GM21529 (cell line): ENCODE results near the gene PDXDC1.
"Not testable (repeated sequence)": the region's sequence is repeated elsewhere in the genome, so short reads cannot be mapped to it uniquely, and the experiment has no call there.

Experiments used
- ATAC-seq: cut with Tn5 transposase; IDR thresholded peaks from one replicate; pipeline ENCODE4 v1.9.1; 2021; ENCODE audit not compliant: unreplicated experiment

Gene PDXDC1

DNA sequence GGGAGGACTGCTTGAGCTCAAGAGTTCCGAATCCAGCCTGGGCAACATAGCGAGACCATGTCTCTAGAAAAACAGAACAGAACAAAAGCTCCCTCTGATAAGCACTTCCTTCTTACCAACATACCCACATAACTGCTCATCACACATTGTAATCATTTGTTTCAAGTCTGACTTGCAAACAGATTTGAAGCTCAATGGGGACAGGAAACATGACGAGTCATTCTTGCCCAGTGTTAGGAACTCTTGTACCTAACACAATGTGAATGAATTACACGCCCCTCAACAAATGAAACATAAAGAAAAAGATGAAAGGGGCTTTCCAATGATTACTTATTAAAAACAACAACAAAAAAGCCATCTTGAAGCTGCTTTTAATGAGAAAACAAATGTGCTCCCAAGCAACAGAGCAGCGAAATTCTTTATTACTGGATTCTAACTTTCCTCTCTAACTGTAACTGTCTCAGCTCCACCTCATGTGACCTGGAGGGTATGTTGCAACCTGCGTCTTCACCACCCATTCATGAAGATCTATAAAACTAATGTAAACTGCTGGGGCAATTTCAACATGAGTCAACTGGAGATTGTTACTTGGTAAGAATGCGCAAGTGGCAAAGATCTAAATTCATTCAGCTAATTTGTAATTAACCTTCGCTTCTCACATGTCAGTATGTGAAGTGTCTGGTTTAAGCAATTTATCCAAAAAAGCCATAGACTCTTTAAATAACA, 87.4 kb downstream of the PDXDC1 start:
- not testable (repeated sequence) for ATAC-seq

GRCh38 chr16:15065961-15066360, 91.1 kb downstream of the PDXDC1 start:
- not testable (repeated sequence) for ATAC-seq

DNA sequence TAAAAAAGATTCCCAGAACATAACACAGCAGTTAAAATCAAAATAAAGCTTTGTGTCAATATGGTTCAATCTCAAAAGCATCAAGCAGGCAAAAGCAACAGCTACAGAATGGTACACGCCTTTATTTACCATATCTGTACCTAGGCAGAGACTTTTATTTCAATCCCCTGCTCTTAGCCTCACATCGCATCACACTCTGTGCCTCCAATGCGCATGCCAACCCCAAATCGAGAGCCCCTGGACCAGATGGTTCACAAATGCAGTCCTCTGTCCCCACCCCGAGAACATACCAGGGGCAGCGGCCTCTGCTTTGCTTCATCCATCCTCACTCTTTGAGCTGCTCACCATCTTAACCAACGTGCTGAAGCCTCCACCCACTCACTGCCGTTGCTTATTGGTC, 91.9 kb downstream of the PDXDC1 start:
- not testable (repeated sequence) for ATAC-seq

DNA sequence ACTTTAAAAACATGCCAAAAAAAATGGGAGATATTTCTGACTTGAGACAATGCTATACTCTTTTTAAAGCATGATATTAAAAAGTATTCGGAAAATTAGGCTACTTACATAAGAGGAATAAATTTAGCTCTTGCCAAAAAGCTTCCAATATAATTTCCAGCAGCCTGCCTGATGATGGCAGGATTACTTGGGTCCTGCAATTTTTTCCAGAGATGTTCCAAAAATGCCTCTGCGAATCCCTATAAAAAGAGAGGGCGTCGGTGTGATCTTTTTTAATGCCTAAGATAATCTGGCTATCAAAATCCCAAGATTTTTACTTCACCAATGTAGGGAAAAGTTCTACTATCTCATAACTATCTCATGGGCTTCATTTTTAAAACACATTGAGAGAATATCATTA, 96.2 kb downstream of the PDXDC1 start:
- ATAC-seq, result not testable (repeated sequence)

DNA sequence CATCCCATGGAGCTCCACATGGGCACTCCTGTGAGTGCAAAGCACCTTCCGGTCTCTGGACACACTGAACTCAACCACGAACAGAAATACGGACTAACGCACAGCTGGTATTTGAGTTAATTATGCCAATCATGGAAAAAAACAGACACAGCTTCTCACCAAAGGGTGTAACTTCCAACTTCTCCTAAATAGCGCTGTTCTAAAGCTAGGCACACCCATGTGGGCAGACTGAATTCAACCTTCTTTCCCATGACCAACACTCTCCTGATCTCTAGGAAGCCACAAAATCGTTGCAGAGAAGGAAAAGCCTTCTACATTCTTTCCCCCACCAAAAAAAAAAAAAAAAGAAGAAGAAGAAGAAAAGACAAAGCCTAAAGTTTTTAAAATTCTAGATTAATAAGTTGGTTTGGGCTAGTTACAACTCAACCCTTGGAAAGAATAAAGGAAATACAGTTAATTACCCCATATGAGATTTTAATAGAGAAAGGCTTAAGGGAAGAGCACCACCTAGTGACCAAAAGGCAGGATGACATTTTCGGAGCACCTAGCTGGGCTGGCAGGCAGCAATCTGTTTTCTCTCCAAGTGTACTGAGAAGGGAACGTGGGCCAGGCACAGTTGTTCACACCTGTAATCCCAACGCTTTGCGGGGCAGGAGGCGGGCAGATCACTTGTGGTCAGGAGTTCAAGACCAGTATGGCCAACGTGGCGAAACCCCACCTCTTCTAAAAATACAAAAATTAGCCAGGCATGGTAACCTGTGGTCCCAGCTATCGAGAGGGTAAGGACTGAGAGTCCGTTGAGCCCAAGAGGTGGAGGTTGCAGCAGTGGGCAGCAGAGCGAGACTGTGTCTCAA, 97.3 kb downstream of the PDXDC1 start:
- ATAC-seq, result not testable (repeated sequence)

- no peak for ATAC-seq
These were observed 98.3 kb downstream of the PDXDC1 start for GRCh38 chr16:15073101-15073500.

GRCh38 chr16:15076161-15076560, 101.3 kb downstream of the PDXDC1 start:
- ATAC-seq, result not testable (repeated sequence)

DNA sequence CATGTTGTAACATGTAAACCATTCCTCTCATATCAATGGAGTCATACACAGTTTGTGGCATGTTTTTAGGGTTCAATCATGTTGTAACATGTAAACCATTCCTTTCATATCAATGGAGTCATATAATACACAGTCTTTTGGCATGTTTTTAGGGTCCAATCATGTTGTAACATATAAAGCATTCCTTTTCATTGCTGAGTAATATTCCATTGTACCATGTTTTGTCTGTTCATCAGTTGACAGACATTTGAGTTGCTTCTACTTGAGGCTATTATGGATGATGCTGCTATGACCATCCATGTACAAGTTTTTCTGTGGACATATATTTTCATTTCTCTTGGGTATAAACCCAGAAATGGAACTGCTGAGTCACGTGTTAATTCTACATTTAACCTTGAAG, 106.1 kb downstream of the PDXDC1 start:
- not testable (repeated sequence) for ATAC-seq

- not testable (repeated sequence) for ATAC-seq
These were observed 108.0 kb downstream of the PDXDC1 start for GRCh38 chr16:15082788-15083187.

GRCh38 chr16:15090663-15091269, 115.9 kb downstream of the PDXDC1 start:
- not testable (repeated sequence) for ATAC-seq

- ATAC-seq, result not testable (repeated sequence)
These were observed 118.7 kb downstream of the PDXDC1 start for GRCh38 chr16:15093571-15093954.

- peak; percentile 99 for ATAC-seq
These were observed 119.4 kb downstream of the PDXDC1 start, which contains the start of gene RRN3 for GRCh38 chr16:15093955-15094827. TSS of gene RRN3 (minus strand) at chr16:15094272. CDS start at chr16:15094233, 39 bp downstream.

DNA sequence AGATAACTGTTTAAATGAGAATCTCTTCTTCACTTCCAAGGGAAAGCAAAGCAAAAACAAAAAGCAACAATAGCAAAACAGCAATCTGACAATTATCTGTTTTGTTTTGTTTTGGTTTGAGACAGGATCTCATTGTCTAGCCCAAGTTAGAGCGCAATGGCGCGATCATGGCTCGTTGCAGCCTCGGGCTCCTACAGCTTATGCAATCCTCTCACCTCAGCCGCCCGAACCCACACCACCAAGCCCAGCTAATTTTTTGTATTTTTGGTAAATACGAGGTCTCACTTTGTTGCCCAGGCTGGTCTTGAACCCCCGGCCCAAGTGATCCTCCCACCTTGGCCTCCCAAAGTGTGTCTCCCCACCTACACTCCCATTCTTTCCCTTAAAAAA, 121.8 kb downstream of the PDXDC1 start:
- ATAC-seq, result not testable (repeated sequence)

- ATAC-seq, result not testable (repeated sequence)
These were observed 124.6 kb downstream of the PDXDC1 start for GRCh38 chr16:15099366-15099909.

DNA sequence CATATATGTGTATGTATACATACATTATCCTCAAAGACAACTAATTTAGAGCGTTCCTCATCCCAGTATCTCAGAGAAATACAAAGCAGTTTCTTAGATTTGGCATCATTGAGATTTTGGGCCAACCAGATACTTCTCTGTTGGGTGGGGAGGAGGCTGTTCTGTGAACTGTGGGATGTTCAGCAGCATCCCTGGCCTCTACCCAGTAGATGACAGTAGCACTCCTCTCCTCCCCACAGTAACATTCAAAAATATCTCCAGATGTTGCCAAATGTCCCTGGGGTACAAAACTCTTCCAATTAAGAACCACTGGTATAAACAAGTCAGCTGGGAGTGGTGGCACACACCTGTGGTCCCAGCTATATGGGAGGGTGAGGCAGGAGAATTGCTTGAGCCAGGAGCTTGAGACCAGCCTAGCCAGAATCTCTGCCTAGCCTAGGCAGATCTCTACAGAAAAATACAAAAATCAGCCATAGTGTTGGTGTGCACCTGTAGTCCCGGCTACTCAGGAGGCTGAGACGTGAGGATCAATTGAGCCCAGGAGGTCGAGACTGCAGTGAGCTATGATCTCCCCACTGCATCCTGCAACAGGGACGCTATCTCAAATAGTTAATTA, 125.7 kb downstream of the PDXDC1 start:
- ATAC-seq, result not testable (repeated sequence)

GRCh38 chr16:15127641-15128425, 153.0 kb downstream of the PDXDC1 start:
- ATAC-seq, result not testable (repeated sequence)

GRCh38 chr16:15130256-15130932, 155.6 kb downstream of the PDXDC1 start:
- ATAC-seq, result not testable (repeated sequence)

DNA sequence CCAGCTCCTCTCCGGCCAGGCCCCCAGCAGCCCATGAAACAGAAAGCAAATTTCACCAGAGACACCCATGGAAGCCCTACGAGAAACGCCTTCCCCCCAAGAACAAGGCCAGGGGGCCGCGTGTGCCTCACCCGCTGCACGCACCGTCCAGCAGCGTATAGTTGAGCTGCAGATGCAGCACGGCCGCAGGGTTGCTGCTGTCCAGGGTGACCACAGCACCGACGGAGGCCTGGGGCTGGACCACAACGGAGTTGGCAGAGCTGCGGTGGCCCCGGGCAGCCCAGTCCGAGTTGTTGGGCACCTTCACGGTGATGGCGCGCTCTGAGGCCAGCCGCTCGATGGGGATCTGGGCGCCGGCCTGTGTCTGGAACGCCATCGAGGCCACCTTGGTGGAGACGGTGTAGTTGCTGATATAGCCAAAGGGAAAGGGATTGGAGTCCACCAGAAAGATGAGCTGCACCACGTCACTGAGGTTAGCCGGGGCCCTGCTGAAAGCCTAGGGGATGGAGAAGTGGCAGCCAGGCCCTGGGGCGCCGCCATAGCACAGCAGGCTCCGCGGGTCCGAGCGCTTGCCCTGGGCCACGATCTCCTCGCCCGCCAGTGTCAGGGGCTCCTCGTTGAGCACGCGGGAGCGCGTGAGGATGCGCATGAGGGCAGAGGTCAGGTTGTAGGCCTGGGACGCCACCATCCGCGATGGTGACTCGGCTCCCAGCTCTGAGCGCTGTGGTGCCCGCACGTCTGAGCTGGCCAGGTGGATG, 156.3 kb downstream of the PDXDC1 start:
- not testable (repeated sequence) for ATAC-seq
